HEK293T (cell line): ENCODE data around the gene PTPRD.

Experiments used
- BHLHE40 ChIP-seq: fragments of 450-650 bp; IDR thresholded peaks from 2 replicates; pipeline ENCODE4 v1.6.1; 2016; ENCODE audit warnings: mild to moderate bottlenecking, moderate library complexity, borderline replicate concordance
- CTBP1 ChIP-seq: fragments of 450-650 bp; IDR thresholded peaks from 2 replicates; pipeline ENCODE4 v1.6.1; 2016; ENCODE audit warnings: borderline replicate concordance
- FOXA1 ChIP-seq: fragments of 450-650 bp; IDR thresholded peaks from 2 replicates; pipeline ENCODE4 v1.6.1; 2016; ENCODE audit warnings: mild to moderate bottlenecking
- FOXK2 ChIP-seq: fragments of 450-650 bp; IDR thresholded peaks from 2 replicates; pipeline ENCODE4 v1.6.1; 2016; ENCODE audit warnings: mild to moderate bottlenecking
- FOXM1 ChIP-seq: fragments of 450-650 bp; IDR thresholded peaks from 2 replicates; pipeline ENCODE4 v1.6.1; 2017; ENCODE audit warnings: mild to moderate bottlenecking, borderline replicate concordance
- L3MBTL2 ChIP-seq: fragments of 450-650 bp; conservative IDR thresholded peaks from 2 replicates; pipeline ENCODE4 v1.6.1; 2016; ENCODE audit warnings: mild to moderate bottlenecking
- NFRKB ChIP-seq: fragments of 450-650 bp; IDR thresholded peaks from 2 replicates; pipeline ENCODE4 v1.6.1; 2016; ENCODE audit warnings: mild to moderate bottlenecking, moderate library complexity
- PKNOX1 ChIP-seq: fragments of 450-650 bp; IDR thresholded peaks from 2 replicates; pipeline ENCODE4 v1.6.1; 2016
- SP1 ChIP-seq: fragments of 450-650 bp; IDR thresholded peaks from 2 replicates; pipeline ENCODE4 v1.6.1; 2017
- SUZ12 ChIP-seq: fragments of 450-650 bp; IDR thresholded peaks from 2 replicates; pipeline ENCODE4 v1.6.1; 2016; ENCODE audit warnings: mild to moderate bottlenecking
- TARDBP ChIP-seq: fragments of 450-650 bp; IDR thresholded peaks from 2 replicates; pipeline ENCODE4 v1.6.1; 2016
- ZNF384 ChIP-seq: fragments of 450-650 bp; IDR thresholded peaks from 2 replicates; pipeline ENCODE4 v1.6.1; 2016

GRCh38 chr9:8845376-8845775 lies 1767.4 kb downstream of the PTPRD start:
- TF ChIP-seq SP1 = no peak
- TF ChIP-seq PKNOX1 = no peak
- no peak for TF ChIP-seq ZNF384
- TF ChIP-seq L3MBTL2 = no peak
- no peak for TF ChIP-seq FOXM1
- TF ChIP-seq SUZ12 = no peak
- TF ChIP-seq NFRKB = no peak
- no peak for TF ChIP-seq FOXK2
- no peak for TF ChIP-seq TARDBP
- TF ChIP-seq FOXA1 = no peak
- no peak for TF ChIP-seq CTBP1
- TF ChIP-seq BHLHE40 = no peak
